HepG2 (cell line): Measurements from ENCODE around the gene SLC6A9. TPM values are rescaled to one million over a fixed set of nuclear protein-coding genes. Genes with fewer than 3 reads are reported as not detected.
A peak's percentile ranks its signal among the peaks of the same experiment; 100 is the strongest.

Experiments used
- ATAC-seq: fragments of 200-7000 bp; cut with Tn5 transposase; 3 replicates; pipeline ENCODE4 v1.9.1; 2020; ENCODE audit warnings: mild to moderate bottlenecking, moderate library complexity
- BruUV-seq: library from RNA; stranded (reverse); fragments of 400-500 nt; replicated peaks from 2 replicates; lab custom pipeline; 2021; lab: Mats Ljungman, UMichigan
- CTCF ChIA-PET: fragments of 300-600 bp; formaldehyde crosslinking; extraction: SDS; loops from one replicate; lab custom pipeline; 2021; ENCODE audit warnings: low total read pairs, inconsistent platforms, low intra/inter-chr PET ratio; lab: Yijun Ruan, JAX
- POLR2A ChIA-PET: fragments of 350-600 bp; sonication (Branson Sonifier 250); formaldehyde crosslinking; loops from one replicate; lab custom pipeline; 2020; ENCODE audit warnings: antibody characterized with exemption, inconsistent platforms; lab: Yijun Ruan, JAX
- DNase-seq: peaks from one replicate; pipeline ENCODE4 v3.0.0-alpha.2; 2015; ENCODE audit warnings: low spot score
- FAIRE-seq: peaks from 3 replicates; lab custom pipeline; 2011; peaks lifted over from hg19 to GRCh38; lab: Jason Lieb, UNC
- H2AFZ ChIP-seq: one replicate; pipeline ENCODE4 v1.6.1; 2011; ENCODE audit warnings: low read length, inconsistent platforms
- H3K27ac ChIP-seq: fragments of 300-600 bp; 3 replicates; pipeline ENCODE4 v1.8.0; 2011; ENCODE audit warnings: mixed run types, mild to moderate bottlenecking, mixed read lengths, low read length, inconsistent platforms; ENCODE audit not compliant: insufficient read depth; ENCODE audit errors: extremely low read length
- H3K27me3 ChIP-seq, 2 experiments: fragments of 200-600 bp in 1 of 2; 2 replicates in 1 of 2; 3 replicates in 1 of 2; pipeline versions ENCODE4 v1.6.0 to v1.8.0; 2011; ENCODE audit warnings: low read length in 2 of 2, mild to moderate bottlenecking in 2 of 2, moderate library complexity in 2 of 2, inconsistent platforms in 1 of 2; ENCODE audit not compliant: insufficient read depth in 2 of 2, control insufficient read depth in 1 of 2
- H3K36me3 ChIP-seq, 2 experiments: fragments of 200-600 bp in 1 of 2; replicated peaks in 1 of 2; 2 replicates in 1 of 2; 3 replicates in 1 of 2; pipeline versions ENCODE4 v1.5.1 to v1.8.0; 2011; ENCODE audit warnings: low read length in 2 of 2, inconsistent platforms in 1 of 2; ENCODE audit not compliant: insufficient read depth in 2 of 2, control insufficient read depth in 1 of 2
- H3K4me1 ChIP-seq: 2 replicates; pipeline ENCODE4 v1.5.1; 2012; ENCODE audit warnings: low read length, inconsistent platforms; ENCODE audit not compliant: insufficient read depth
- H3K4me2 ChIP-seq: 2 replicates; pipeline ENCODE4 v1.6.0; 2011; ENCODE audit warnings: low read depth, low read length, inconsistent platforms
- H3K4me3 ChIP-seq, 3 experiments: fragments of 200-600 bp in 1 of 3; sonication (generic), shearing (Covaris generic) in 1 of 3; replicated peaks in 1 of 3; 2 replicates each; pipeline ENCODE4 v1.5.1; 2011 to 2016; ENCODE audit warnings: low read length in 3 of 3, inconsistent platforms in 2 of 3, low read depth in 2 of 3, mild to moderate bottlenecking in 2 of 3, control low read depth in 1 of 3, mixed read lengths in 1 of 3; ENCODE audit not compliant: insufficient read depth in 1 of 3
- H3K79me2 ChIP-seq: one replicate; pipeline ENCODE4 v1.6.1; 2011; ENCODE audit warnings: low read length, inconsistent platforms; ENCODE audit not compliant: insufficient read depth
- H3K9ac ChIP-seq: 2 replicates; pipeline ENCODE4 v1.6.0; 2011; ENCODE audit warnings: mild to moderate bottlenecking, low read depth, low read length, inconsistent platforms; ENCODE audit not compliant: insufficient read depth
- H3K9me3 ChIP-seq: 2 replicates; pipeline ENCODE4 v1.5.1; 2012; ENCODE audit warnings: mild to moderate bottlenecking, low read length
- H4K20me1 ChIP-seq: 2 replicates; pipeline ENCODE4 v1.6.0; 2011; ENCODE audit warnings: inconsistent platforms, mild to moderate bottlenecking, low read length, moderate library complexity; ENCODE audit not compliant: insufficient read depth
- AGO2 ChIP-seq: fragments of 200-400 bp; formaldehyde crosslinking; optimal IDR thresholded peaks from 2 replicates; pipeline ENCODE3; 2017; ENCODE audit warnings: mild to moderate bottlenecking, low read depth, low read length, moderate library complexity
- PLRG1 ChIP-seq: fragments of 450-650 bp; conservative IDR thresholded peaks from 2 replicates; pipeline ENCODE4 v1.6.1; 2016
- PLSCR1 ChIP-seq: sonication (generic); formaldehyde crosslinking; IDR thresholded peaks from 2 replicates; pipeline ENCODE4 v1.5.0; 2020; ENCODE audit warnings: missing genetic modification reagents, mild to moderate bottlenecking, borderline replicate concordance
- RBM22 ChIP-seq: fragments of 200-400 bp; formaldehyde crosslinking; optimal IDR thresholded peaks from 2 replicates; pipeline ENCODE3; 2017; ENCODE audit warnings: mild to moderate bottlenecking, low read length, moderate library complexity
- XRCC5 ChIP-seq: fragments of 200-400 bp; formaldehyde crosslinking; optimal IDR thresholded peaks from 2 replicates; pipeline ENCODE3; 2017; ENCODE audit warnings: mild to moderate bottlenecking, low read length
- ZNF337 ChIP-seq: sonication (generic); formaldehyde crosslinking; IDR thresholded peaks from 2 replicates; pipeline ENCODE4 v1.5.1; 2020; ENCODE audit warnings: missing genetic modification reagents, low read depth, mild to moderate bottlenecking, borderline replicate concordance
- WGBS: methylation state at CpG from one replicate; pipeline ENCODE4 v1.1.6; 2017; ENCODE audit warnings: low lambda C conversion rate; 5-methylcytosine and 5-hydroxymethylcytosine counted together
- in situ Hi-C: cut with HindIII; loops from 2 replicates; pipeline ENCODE4 v1.10.0; 2017; ENCODE audit warnings: low pct_unique_long_range_greater_than_20kb; ENCODE audit not compliant: extremely low pct_ligation_motif_present
- intact Hi-C: fragments of 100-400 bp; cut with micrococcal nuclease; formaldehyde crosslinking; loops from one replicate; pipeline ENCODE4 v1.10.0; 2022; ENCODE audit not compliant: unreplicated experiment
- polyA plus RNA-seq, 8 experiments: library from polyadenylated mRNA; depleted of rRNA in 3 of 8; stranded (reverse) in 7 of 8; unstranded in 1 of 8; fragments of >200 nt; fragmentation: Illumina TruSeq in 4 of 8; extraction: Trizol in 4 of 8; gene quantifications; 2 replicates each; pipeline versions ENCODE4 v1.2.1 to v1.2.3, GENCODE V29; 2011 to 2016; ENCODE audit warnings: low read depth in 4 of 8, missing spikeins in 1 of 8, mixed read lengths in 1 of 8; ENCODE audit not compliant: insufficient read depth in 1 of 8
- total RNA-seq, 5 experiments: library from RNA; depleted of rRNA; stranded (reverse); fragments of >200 nt; fragmentation: Illumina TruSeq; extraction: Trizol; gene quantifications; 2 replicates each; pipeline ENCODE4 v1.2.3, GENCODE V29; 2016; ENCODE audit warnings: low read depth in 1 of 5
- TF ChIP-seq, protein P1 (sequence below): sonication (generic); formaldehyde crosslinking; IDR thresholded peaks from 2 replicates; pipeline ENCODE4 v1.5.1; 2020; ENCODE audit warnings: missing genetic modification reagents, mild to moderate bottlenecking, borderline replicate concordance

SLC6A9 gene
- total and polyA plus RNA-seq, 2 of the 13 experiments (the other 11 are each of a cell fraction or from before 2014, with no cell fraction given) = 8.5 to 9.9 TPM

DNA sequence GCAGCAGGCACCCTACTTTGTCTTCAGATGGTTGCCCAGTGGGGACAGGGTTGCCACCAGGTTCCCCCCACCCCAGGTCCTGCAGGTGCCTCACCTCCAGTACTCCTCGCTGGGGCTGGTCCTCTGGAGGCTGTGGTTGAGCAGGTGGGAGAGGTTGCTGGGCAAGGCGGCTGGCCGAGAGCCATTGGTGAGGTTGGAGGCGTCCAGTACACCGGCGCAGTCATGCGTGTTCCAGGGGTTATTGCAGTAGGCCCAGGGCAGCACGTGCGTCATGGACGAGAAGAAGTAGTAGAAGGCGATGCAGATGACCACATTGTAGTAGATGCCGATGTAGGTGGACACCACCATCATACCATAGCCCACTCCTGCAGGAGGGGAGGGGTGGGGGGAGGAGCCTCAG, 23.0 kb downstream of the SLC6A9 start:
- Histone ChIP-seq H3K79me2 (no peaks in the 10 kb centered on the region), H3K4me2 (no peak overlapping the region), H3K4me3 (no peak overlapping the region), H4K20me1 (no peaks in the 10 kb centered on the region), H3K9ac (no peak overlapping the region), H2AFZ (no peak overlapping the region), H3K4me1 (peaks cover 51% of the 10 kb centered on the region), H3K9me3 (no peaks in the 10 kb centered on the region), H3K27me3 (no peaks in the 10 kb centered on the region), H3K36me3 (peaks cover 0 to 3% of the 10 kb centered on the region in 2 experiments; a peak in 1 of 5 replicates), H3K27ac (no peak overlapping the region)
- BruUV-seq = no TSS peak
- ChIA-PET POLR2A (no interaction called here), CTCF (interaction anchor here (3.5 kb wide), 1 partner anchor 28 kb away, joined by 9 read pairs; no protein-coding TSS in a partner anchor)
- in situ Hi-C loops = no loop called here
- TF ChIP-seq, protein P1, sequence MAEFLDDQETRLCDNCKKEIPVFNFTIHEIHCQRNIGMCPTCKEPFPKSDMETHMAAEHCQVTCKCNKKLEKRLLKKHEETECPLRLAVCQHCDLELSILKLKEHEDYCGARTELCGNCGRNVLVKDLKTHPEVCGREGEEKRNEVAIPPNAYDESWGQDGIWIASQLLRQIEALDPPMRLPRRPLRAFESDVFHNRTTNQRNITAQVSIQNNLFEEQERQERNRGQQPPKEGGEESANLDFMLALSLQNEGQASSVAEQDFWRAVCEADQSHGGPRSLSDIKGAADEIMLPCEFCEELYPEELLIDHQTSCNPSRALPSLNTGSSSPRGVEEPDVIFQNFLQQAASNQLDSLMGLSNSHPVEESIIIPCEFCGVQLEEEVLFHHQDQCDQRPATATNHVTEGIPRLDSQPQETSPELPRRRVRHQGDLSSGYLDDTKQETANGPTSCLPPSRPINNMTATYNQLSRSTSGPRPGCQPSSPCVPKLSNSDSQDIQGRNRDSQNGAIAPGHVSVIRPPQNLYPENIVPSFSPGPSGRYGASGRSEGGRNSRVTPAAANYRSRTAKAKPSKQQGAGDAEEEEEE (CRISPR knock-in tag) = no peak
- TF ChIP-seq PLSCR1 (CRISPR knock-in tag) (no peak), AGO2 (peak; percentile 30), PLRG1 (no peak), XRCC5 (no peak), ZNF337 (CRISPR knock-in tag) (no peak), RBM22 (peak; percentile 72)
- DNase-seq (no peak), FAIRE-seq (no peak), ATAC-seq (no peak)
- 94% methylated on average over 12 of the region's 12 CpGs for WGBS
- intact Hi-C loops = no loop called here
